Fibroblast of skin of left quadriceps (primary cell): Measurements from ENCODE around the gene CCDC40.
"Not testable (repeated sequence)": the region's sequence is repeated elsewhere in the genome, so short reads cannot be mapped to it uniquely, and the experiment has no call there.

Experiments used
- DNase-seq, 2 experiments: peaks; one replicate each; pipeline ENCODE4 v3.0.0-alpha.2; 2013; ENCODE audit warnings: low read depth in 2 of 2

Gene CCDC40

GRCh38 chr17:80035937-80036714, at the start of gene CCDC40:
TSS of gene CCDC40 (plus strand) at chr17:80036642. CDS start at chr17:80036663, 21 bp downstream.
- peak; percentile 40 to 42 for DNase-seq

GRCh38 chr17:79987187-79987934, 49.1 kb upstream of the CCDC40 start:
- no peak for DNase-seq

- DNase-seq, result no peak
Measured at GRCh38 chr17:79987935-79988184, 48.6 kb upstream of the CCDC40 start.

GRCh38 chr17:79988185-79988971, 48.1 kb upstream of the CCDC40 start:
- DNase-seq, result no peak

- DNase-seq, result no peak
Measured at GRCh38 chr17:79989106-79989835, 47.2 kb upstream of the CCDC40 start.

GRCh38 chr17:79990051-79990592, 46.3 kb upstream of the CCDC40 start:
- DNase-seq, result no peak

GRCh38 chr17:79990704-79991103, 45.7 kb upstream of the CCDC40 start:
- no peak for DNase-seq

GRCh38 chr17:79991140-79991923, 45.1 kb upstream of the CCDC40 start:
- peak in 1 of 2 experiments; percentile 42 for DNase-seq

GRCh38 chr17:79991924-79992648, 44.4 kb upstream of the CCDC40 start:
- no peak for DNase-seq

- no peak for DNase-seq
Measured at GRCh38 chr17:79992649-79993389, 43.6 kb upstream of the CCDC40 start.

- DNase-seq, result peak; percentile 91 to 92
Measured at GRCh38 chr17:79993390-79994227, 42.8 kb upstream of the CCDC40 start.

GRCh38 chr17:79994228-79994569, 42.2 kb upstream of the CCDC40 start:
- DNase-seq, result not testable (repeated sequence)

GRCh38 chr17:79994602-79995001, 41.8 kb upstream of the CCDC40 start:
- no peak for DNase-seq

GRCh38 chr17:79995696-79996095, 40.7 kb upstream of the CCDC40 start:
- no peak for DNase-seq

- DNase-seq, result no peak
Measured at GRCh38 chr17:79996291-79996690, 40.2 kb upstream of the CCDC40 start.

- DNase-seq, result no peak
Measured at GRCh38 chr17:79997011-79997660, 39.3 kb upstream of the CCDC40 start.

- DNase-seq, result no peak
Measured at GRCh38 chr17:80000136-80000535, 36.3 kb upstream of the CCDC40 start.
